HG03060 (cell line): ENCODE measurements around the gene GAPT.
A peak's percentile ranks its signal among the peaks of the same experiment; 100 is the strongest.

Experiments used
- ATAC-seq: cut with Tn5 transposase; IDR thresholded peaks from one replicate; pipeline ENCODE4 v1.9.1; 2021; ENCODE audit warnings: low read depth, moderate number of reproducible peaks; ENCODE audit not compliant: unreplicated experiment

The GAPT gene

DNA sequence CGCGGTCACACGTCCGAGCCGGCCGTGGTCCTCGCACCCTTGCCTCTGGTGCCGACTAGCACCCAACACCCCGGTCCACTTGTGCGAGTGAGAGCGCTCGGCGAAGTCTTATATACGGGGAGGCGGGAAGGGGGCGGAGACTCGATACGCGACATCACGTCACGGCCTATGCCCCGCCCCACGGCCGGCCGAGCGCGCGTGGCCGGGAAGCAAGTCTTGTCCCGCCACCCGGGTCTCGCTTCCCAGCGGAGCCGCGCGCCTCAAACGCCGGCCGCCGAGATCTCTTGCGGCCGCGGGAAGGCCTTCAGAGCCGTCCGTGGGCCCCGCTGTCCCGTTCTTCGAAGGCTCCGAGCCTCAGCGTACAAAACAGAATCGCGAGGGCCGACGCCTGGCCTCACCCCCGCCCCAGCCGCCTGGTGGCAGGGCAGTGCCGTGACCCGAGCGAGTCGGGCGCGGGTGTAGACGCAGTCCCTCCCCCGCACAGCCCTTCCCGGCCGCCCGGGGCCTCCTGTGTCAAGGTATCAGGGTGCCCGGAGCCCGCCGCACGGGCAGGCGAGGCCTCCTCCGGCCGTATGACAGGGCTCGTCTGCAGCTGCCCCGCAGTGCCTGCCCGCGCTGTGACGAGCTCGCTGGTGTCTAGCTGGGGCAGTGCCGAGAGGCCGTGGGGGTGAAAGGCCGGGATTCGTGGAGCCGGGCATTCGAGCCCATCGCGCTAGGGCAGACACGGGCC lies 31.1 kb upstream of the GAPT start, which contains the start of gene PLK2:
Gene PLK2, minus strand, starts transcription at position 85 of the 730 bp plus-strand sequence. CDS start 127 bp downstream, outside the sequence.
- peak; percentile 36 for ATAC-seq

DNA sequence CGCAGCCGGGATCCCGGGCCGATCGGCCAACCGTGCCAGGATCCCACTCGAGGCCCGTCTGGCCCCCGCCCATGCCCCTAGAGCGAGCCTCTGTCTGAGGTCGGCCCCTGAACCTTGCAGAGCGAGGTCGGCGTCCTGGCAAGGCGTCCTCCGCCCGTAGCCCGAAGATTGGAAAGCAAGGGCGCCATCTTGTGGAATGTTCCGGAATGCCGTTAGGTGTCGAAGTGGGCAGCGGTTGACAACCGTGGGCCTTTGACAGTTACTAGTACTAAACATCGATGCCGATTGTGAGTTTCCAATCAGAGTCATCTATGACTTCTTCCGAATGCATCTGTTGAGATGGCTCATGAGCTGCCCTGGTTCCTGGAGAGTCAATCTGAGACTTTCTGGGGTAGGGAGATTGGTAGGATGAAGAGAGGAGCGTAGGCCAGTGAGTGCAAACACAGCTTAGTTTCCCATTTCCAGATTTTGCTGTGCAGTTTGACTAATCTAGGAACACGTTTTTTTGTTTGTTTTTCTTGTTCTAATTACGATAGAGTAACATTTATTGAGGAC lies 30.4 kb upstream of the GAPT start:
- peak; percentile 69 for ATAC-seq

DNA sequence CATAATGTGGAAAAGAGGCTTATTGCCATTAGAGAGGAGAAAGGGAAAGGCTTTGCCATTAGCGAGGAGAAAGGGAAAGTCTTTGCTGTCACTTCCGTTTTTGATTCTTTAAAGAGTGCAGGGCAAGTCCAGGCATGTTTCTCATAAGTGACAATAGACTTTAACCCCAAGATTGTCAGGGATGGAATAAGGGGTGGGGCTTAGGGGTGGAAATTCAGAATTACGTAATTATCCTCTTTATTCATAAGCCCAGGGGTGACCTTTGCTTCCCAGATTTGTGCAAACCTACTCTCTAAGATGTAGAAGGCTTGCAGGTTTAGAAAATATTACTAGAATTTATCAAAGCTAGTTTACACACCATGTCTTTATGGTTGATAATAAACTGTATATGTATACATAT lies 29.1 kb upstream of the GAPT start:
- ATAC-seq: no peak

DNA sequence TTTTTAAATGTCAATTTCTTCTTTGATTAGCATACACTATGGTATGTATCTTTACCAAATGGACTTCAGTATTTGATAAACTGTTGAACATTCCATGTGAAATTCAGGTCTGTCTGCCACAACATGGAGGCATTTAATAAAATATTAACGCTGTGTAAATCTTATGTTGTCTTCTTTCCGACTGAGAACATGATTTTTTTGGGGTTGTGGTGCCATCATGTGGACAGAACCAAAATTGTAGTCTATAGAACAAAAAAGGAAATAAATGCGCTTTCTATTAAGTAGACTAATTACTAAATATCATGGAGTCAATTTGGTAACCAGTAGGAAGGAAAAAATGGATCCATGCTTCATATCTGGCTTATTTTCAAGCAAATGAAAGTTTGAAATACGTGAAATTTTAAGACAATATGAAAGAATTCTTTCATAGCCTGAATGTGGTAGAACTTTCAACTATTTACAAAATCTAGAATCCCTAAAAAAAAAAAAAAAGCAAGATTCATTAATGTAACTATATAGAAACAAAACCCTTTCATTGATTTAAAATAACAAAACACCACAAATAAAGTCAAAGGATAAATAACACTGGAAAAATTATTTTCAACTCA lies 28.5 kb upstream of the GAPT start:
- no peak for ATAC-seq

DNA sequence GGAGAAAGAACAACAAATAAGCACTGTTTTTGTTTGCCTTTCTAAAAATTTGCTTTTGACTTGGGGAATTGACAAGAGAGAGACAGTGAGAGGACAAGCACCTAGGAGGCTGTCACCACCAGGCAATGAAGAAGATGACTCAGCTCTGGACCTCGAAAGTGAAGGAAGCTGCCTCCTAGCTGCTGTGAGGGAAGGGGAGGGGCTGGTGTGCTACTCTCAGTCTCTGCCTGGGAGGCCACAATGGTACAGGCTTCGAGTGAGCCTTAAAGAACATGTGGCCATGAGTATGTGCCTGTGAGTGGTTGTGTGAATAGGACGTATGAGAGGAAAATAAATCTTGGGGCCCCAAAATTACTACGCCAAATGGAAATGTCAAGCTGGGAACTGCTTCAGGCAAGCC lies 24.3 kb upstream of the GAPT start:
- ATAC-seq: peak; percentile 77

DNA sequence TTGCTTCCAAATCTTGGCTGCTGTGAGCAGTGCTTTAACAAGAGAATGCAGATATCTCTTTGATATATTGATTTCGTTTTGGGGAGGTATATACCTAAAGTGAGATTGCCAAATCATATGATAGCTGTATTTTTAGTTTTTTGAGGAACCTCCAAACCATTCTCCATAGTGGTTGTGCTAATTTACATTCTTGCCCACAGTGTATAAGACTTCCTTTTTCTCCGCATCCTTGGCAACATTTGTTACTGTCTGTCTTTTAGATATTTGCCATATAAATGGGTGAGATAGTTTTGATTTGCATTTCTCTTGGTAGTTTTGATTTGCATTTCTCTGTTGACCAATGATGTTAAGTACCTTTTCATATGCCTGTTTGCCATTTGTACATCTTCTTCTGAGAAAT lies 21.3 kb upstream of the GAPT start:
- no peak for ATAC-seq

DNA sequence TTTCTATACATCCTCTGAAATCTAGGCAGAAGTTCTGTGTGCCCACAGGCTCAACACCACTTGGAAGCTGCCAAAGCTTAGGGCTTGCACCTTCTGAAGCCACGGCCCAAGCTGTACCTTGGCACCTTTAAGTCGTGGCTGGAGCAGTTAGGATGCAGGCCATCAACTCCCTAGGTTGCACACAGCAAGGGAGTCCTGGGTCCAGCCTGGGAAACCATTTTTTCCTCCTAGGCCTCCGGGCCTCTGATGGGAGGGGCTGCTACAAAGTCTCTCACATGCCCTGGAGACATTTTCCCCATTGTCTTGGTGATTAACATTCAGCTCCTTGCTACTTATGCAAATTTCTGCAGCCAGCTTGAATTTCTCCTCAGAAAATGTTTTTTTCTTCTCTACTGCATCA lies 15.8 kb upstream of the GAPT start:
- no peak for ATAC-seq

DNA sequence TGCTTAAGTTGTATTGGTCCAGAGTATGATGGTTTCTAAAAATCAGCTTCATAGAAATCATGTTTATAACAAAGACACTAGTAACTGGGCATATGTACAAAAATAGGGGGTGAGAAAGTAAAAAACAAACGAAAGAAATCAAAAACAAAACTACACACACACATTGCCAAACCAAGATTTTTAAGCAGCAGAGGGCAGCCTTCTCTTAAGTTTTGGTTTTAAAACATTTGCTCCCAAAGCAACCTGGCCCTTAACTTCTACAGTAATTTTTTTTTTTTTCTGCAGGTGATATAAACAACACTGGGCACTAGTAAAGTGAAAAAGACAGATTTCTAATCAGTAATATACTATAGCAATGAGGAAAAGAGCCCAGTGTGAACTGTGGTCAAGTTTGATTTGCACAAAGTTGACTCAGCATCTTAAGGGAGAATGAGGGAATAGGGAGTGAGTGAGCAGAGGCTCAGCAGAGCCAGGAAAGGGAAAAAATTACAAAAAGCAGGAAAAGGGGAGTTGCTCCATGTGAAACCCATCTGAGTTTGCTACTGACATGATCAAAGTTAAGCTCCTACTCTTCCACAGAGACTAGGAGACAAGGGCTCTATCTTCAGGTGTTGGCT lies 13.4 kb upstream of the GAPT start:
- ATAC-seq: no peak

DNA sequence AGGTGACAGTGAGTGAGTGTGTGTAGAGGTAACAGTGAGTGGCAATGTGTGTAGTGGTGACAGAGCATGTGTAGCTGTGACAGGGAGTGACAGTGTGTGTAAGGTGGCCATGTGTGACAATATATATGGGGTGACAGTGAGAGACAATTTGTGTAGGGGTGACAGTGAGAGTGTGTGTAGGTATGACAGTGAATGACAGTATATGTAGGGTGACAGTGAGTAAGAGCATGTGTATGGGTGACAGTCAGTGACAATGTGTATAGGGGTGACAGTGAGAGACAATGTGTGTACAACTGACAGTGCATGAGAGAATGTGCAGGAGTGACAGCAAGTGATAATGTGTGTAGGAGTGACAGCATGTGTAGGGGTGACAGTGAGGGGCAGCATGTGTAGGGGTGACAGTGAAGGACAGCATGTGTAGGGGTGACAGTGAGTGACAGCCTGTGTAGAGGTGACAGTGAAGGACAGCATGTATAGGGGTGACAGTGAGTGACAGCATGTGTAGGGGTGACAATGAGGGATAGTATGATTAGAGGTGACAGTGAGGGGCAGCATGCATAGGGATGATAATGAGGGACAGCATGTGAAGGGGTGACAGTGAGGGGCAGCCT lies 10.1 kb upstream of the GAPT start:
- no peak for ATAC-seq

DNA sequence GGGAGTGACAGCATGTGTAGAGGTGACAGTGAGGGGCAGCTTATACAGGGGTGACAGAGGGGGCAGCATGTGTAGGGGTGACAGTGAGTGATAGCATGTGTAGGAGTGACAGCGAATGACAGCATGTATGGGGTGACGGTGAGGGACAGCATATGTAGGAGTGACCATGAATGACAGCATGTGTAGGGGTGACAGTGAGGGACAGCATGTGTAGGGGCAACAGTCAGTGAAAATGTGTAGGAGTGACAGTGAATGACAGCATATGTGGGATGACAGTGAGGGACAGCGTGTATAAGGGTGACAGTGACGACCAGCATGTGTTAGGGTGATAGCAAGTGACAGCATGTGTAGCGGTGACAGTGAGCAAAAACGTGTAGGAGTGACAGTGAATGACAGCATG lies 9.4 kb upstream of the GAPT start:
- ATAC-seq: no peak

DNA sequence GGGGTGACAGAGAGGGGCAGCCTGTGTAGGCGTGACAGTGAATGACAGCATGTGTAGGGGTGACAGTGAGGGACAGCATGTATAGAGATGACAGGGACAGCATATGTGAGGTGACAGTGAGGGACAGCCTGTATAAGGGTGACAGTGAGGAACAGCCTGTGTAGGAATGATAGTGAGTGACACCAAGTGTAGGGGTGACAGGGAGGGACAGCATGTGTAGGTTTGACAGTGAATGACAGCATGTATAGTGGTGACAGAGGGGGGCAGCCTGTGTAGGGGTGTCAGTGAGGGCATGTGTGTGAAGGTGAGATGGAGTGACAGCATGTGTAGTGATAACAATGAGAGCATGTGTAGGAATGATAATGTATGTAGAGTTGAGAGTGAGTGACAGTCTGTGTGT lies 8.7 kb upstream of the GAPT start:
- ATAC-seq: no peak

DNA sequence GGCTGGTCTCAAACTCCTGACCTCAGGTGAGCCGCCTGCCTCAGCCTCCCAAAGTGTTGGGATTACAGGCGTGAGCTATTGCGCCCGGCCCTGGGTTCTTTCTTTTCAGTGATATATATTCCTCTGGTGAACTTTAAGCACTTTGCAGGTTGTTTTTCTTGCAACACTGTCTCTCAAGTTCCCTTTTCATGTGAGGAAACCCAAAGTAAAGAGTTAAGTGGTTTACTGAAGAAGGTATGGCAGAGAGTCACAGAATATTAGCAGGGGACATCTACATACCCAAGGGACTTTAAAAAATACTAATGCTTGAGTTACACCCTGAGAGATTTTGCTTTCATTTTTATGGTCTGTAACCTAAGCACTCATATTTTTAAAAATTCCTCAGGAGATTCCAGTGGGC lies 6.7 kb upstream of the GAPT start:
- no peak for ATAC-seq

DNA sequence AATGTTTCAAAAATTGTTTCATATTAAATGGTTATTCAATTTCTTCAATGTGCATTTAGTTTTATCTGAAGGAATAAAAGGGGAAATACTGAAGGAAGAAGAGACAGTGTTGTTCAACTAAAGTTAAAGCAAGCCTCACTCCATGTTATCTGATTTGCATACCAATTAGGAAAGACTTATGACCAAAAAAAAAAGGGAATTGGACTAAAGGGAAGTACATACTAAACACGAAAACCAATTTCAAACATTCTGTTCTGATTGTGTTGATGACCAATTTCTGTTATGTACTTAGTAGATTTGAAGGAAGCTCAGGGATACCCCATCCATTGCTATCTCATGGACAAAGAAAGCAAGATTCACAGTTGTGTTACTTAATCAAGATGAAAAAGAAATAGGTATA lies 4.9 kb upstream of the GAPT start:
- ATAC-seq: no peak

DNA sequence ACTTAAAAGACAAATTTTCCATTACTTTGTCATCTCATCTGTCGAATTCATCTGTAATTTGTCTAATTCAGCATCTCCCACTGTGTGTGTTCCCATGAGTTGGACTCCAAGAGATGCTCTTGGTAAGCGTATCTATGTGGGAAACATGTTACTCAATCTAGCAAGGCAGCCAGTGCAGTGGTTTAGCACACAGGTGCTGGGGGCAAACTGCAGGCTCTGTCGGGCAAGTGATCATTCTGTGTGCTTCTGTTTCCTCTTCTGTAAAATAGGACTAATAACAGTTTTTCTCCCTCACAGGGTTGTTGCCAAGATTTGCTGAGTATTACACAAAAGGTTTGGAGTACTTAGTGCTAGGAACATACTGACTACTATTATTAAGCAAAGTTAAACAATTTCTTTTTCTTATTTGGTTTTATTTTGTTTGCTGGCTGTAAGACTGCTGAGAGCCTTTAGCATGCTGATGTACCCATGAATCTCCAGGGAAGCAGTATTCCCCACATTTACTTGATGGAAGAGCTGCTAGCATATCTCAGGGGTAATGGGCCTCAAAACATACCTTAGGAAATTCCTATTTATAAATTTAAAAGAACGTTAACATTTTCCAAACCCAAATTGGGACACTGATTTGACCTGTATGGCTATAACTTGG lies 709 bp upstream of the GAPT start:
- ATAC-seq: no peak

DNA sequence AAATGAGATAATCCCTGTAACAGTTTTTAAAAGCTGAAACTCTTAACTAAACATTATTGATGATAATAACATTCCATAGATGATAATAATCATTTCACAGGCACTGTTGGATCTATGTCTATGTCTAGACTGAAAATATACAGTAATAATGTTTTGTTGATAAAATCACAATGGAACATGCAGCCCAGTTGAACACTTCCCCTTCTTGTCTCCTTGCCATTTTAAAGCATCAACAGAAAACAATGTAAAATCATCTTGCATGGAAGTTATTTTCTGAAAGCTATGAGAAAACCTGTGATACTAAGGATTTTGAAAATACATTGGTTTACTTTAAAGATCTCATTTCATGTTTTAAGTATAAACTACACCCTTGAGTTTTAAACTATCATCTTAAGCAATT lies 1.9 kb downstream of the GAPT start:
- no peak for ATAC-seq

DNA sequence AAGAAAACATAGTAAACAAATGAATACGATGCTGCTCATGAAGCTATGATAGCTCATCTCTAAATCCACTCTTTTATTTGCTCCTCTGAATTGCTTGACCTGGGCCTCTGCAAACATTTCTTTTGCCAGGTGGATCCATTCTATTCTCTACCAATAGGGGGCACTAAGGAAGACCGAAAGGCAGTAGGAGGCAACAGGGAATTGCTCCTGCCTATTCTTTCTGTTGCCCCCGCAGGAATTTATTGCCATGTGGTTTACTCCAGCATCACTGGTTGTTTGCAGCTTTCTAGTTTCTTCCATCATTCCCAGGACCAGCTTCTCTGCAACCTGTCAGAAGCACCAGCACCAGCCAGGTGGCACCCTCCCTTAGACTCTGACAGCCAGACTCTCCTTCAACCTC lies 5.3 kb downstream of the GAPT start:
- no peak for ATAC-seq

DNA sequence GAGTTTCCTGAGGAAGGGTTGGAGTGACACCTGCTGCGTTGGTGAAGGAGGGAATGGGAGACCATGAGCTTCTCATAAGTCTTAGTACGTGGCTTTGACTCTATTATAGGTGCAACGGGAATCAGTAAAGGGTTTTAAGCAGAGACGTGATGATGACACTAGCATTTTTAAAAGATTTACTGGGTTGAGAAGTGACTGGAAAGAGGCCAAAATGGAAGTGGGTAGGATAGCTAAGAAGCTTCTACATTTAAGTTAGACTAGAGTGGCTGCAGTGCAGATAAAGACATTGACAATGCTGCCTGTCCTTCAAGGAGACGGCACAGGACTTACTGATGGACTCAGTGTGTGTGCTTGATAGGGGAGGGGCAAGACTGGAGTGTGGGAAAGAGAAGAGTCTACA lies 6.2 kb downstream of the GAPT start:
- no peak for ATAC-seq

DNA sequence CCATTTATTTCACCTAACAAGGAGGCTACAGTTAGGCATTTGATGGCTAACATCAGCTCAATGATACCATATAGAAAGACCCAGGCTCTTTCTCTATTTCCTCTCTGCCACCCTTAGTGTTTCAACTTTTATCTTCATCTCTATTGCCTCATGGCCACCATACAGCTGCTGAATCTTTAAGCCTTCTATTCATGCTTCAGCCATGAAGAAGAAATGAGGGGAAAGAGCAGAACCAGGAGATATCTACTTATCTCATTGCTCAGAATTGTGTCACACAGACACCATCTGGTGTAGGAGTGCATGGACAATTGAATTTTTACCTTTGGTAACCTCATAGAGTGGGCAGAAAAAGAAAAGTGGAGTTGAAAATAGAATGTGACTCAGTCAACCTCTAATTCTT lies 6.7 kb downstream of the GAPT start:
- no peak for ATAC-seq

DNA sequence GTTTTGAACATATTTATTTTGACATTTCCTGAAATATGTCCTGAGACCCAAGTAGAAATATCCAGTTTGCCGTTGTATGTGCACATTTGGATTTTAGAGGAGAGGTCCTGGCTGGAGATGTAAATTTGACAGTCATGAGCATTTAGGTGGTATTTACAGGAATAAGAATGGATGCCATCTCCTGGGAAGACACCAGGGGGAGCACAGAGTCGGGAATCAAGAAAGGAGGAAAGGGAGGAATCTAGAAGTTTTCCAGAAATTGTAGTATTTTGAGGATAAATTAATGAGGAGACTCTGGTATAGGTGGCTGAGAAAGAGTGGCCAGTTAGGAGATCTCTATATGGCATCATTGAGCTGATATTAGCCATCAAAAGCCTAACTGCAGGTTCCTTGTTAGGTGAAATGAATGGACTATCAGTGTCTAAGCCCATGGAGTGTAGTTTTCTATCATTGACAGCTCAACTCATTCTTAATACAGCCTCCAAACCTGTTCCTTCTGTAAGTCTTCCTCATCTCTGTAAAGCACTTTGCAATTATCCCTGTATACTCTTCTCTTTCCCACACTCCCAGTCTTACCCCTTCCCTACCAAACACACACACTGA lies 7.2 kb downstream of the GAPT start:
- no peak for ATAC-seq

DNA sequence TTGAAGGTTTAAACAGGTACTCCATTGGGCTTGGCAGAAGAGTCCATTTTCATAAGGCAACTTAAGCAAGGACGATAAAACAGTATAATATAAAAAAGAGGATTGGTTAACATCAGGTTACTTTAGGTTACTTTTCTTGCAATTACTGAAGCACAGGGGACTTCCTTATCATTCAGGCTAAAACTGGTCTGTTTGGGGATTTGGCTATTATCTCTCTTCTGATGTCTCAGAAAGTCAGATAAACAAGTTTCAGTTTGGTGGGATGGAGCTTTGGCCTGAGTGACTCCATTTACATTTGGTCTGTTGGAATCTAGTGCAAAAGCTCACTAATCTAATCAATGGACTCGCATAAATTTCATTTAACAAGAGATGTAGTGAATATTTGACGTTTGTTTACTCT lies 8.0 kb downstream of the GAPT start:
- ATAC-seq: no peak
